AG04449 (cell line): ENCODE data around the gene ASPSCR1.

Source experiments
- CTCF ChIA-PET: fragments of 350-600 bp; formaldehyde crosslinking; extraction: SDS; loops from one replicate; lab custom pipeline; 2021; ENCODE audit warnings: antibody characterized with exemption; lab: Yijun Ruan, JAX
- POLR2A ChIA-PET: fragments of 400-600, 350-600 bp; formaldehyde crosslinking; extraction: SDS; loops from one replicate; lab custom pipeline; 2020; ENCODE audit warnings: antibody characterized with exemption, inconsistent platforms; lab: Yijun Ruan, JAX
- DNase-seq: peaks from one replicate; pipeline ENCODE4 v3.0.0-alpha.2; 2010; ENCODE audit warnings: low read depth, low spot score
- H3K4me3 ChIP-seq: 2 replicates; pipeline ENCODE4 v1.5.1; 2011; ENCODE audit warnings: low read depth, mild to moderate bottlenecking, control low read depth, low read length
- CTCF ChIP-seq: IDR thresholded peaks from one replicate; pipeline ENCODE4 v1.5.1; 2011; ENCODE audit warnings: mild to moderate bottlenecking, moderate library complexity, low read length, control low read depth, inconsistent platforms; ENCODE audit not compliant: insufficient read depth; ENCODE audit errors: missing control alignments

ASPSCR1 gene

GRCh38 chr17:82022981-82023446 is 45.6 kb downstream of the ASPSCR1 start, which contains the start of gene LRRC45:
Gene LRRC45, plus strand, starts transcription at chr17:82023305. Its CDS starts 339 bp downstream, at chr17:82023644.
- TF ChIP-seq CTCF, result no peak
- ChIA-PET CTCF (interaction anchor here (0.6 to 10.7 kb wide), 13 partner anchors 9 to 133 kb away, joined by 3 to 290 read pairs (median 7); partner anchors contain the start of genes DCXR, NOTUM and RAC3), POLR2A (interaction anchor here (0.7 to 1.0 kb wide), 6 partner anchors 8 to 233 kb away, joined by 3 to 4 read pairs (median 3); partner anchors contain the start of genes DCXR, RAC3 and SLC16A3)
- peak within 1 kb of the TSS; percentile 81 for H3K4me3 ChIP-seq
- peak; percentile 94 for DNase-seq

- no peak for TF ChIP-seq CTCF
- peak overlapping the region; percentile 68 for H3K4me3 ChIP-seq
- CTCF ChIA-PET, result interaction anchor here (0.6 to 10.7 kb wide), 10 partner anchors 9 to 192 kb away, joined by 3 to 290 read pairs (median 4); partner anchors contain the start of genes DCXR, NOTUM and RAC3
- POLR2A ChIA-PET, result interaction anchor here (1.0 kb wide), 4 partner anchors 8 to 205 kb away, joined by 3 to 4 read pairs (median 4); partner anchors contain the start of genes DCXR, RAC3 and SLC16A3
- no peak for DNase-seq
Measured at GRCh38 chr17:82023447-82024241, 46.2 kb downstream of the ASPSCR1 start.

- POLR2A ChIA-PET, result no interaction called here
Measured at GRCh38 chr17:82024859-82025258, 47.4 kb downstream of the ASPSCR1 start.

GRCh38 chr17:82025401-82026107 is 48.1 kb downstream of the ASPSCR1 start:
- DNase-seq, result no peak
- no peak for TF ChIP-seq CTCF
- CTCF ChIA-PET, result interaction anchor here (1.1 to 1.7 kb wide), 3 partner anchors 12 to 129 kb away, joined by 3 to 6 read pairs (median 4); partner anchors contain the start of gene DCXR
- POLR2A ChIA-PET, result interaction anchor here (0.7 kb wide), 1 partner anchor 12 kb away, joined by 3 read pairs; the partner anchor contains the start of gene DCXR
- no peak overlapping the region for H3K4me3 ChIP-seq

More at GRCh38 chr17:82024859-82025258, 47.4 kb downstream of the ASPSCR1 start:
- no peak for TF ChIP-seq CTCF
- CTCF ChIA-PET, result interaction anchor here (1.7 to 10.7 kb wide), 2 partner anchors 13 to 63 kb away, joined by 4 to 290 read pairs; partner anchors contain the start of genes DCXR and NOTUM
- DNase-seq, result no peak
- H3K4me3 ChIP-seq, result no peak overlapping the region

GRCh38 chr17:82028246-82028645 is 50.8 kb downstream of the ASPSCR1 start:
- POLR2A ChIA-PET, result no interaction called here

More at GRCh38 chr17:82028246-82028645, 50.8 kb downstream of the ASPSCR1 start:
- no peak for DNase-seq
- no peak overlapping the region for H3K4me3 ChIP-seq
- CTCF ChIA-PET, result interaction anchor here (0.6 to 4.2 kb wide), 5 partner anchors 8 to 128 kb away, joined by 3 to 94 read pairs (median 4); partner anchors contain the start of gene DCXR
- TF ChIP-seq CTCF, result no peak
